GM18867 (cell line): ENCODE measurements around the gene RUNX2.

Experiments used
- ATAC-seq: cut with Tn5 transposase; IDR thresholded peaks from one replicate; pipeline ENCODE4 v1.9.1; 2021; ENCODE audit warnings: mild to moderate bottlenecking, moderate library complexity; ENCODE audit not compliant: unreplicated experiment

RUNX2 gene

DNA sequence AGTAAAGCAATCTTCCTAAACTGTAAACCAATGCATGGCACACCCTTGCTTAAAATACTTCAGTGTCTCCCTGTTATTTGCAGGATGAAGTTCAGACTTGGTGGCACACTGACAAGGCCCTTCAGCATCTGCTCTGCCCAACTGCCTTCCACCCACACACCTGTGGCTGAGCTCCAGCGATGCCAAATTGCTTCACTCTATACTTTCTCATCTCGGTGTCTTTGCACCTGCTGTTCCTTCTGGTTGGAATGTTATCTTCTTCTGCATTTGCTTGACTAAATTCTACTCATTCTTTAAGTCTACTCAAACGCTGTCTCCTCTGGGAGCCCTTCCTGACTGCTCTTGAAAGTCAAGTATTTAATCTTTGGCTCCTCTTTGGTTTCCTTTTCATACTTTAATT is 149.7 kb downstream of the RUNX2 start:
- ATAC-seq = no peak

DNA sequence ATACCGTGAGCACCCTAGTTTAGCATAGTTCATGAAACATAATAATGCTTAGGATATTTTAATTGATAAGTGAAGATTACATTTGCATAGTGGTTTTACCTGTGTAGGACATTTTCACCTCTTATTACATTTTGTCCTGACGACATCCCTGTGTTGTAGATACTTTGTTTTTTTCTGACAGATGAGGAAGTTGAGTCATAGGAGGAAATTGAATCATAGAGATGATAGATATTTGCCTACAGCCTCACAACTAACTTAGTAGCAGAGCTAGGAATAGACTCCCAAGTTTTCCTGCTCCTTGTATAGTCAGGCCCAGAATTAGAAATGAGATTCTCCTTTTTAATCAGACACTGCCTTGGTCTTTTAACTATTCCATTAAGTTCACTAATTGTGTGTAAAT is 150.1 kb downstream of the RUNX2 start:
- no peak for ATAC-seq

DNA sequence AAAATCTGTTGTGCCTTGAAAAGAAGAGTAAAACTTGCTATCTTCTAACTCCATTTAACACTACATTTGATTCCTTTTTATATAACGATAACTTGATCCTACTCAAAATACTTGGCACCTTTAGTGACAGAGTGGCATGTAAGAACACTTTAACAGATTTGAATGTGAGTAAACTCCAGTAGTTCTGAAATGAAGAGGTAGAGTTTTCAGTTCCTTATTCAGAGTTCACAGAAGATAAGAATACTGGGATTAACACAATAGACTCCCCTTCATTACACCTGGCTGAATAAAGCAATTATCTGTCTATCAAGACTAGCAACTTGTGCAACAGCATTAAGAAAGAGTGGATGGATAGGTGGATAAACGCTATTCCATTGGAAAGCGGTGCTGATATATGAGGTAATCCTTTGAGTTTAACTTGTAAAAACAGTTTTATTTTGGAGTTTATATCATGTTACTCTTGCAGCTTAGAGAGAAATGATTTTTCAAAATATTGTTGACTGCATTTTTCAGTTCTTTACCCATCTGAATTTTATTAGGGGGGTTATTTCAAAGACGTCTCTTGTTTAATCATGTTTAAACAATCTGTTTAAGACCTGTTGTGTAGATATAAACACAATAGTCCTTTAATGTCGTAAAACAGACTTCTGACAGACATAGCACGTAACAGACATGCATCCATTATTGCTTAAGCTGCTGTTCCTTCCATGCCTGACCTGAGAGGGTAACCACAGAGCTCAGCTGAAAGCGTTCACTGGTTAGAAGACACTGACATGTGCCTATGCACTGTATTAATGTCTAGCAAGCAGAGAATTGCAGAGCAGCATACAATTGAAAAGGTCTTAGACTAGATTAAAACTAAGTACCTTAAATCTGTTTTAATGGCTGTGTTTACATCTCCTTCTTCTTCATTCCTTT is 152.0 kb downstream of the RUNX2 start:
- ATAC-seq = peak; percentile 84

DNA sequence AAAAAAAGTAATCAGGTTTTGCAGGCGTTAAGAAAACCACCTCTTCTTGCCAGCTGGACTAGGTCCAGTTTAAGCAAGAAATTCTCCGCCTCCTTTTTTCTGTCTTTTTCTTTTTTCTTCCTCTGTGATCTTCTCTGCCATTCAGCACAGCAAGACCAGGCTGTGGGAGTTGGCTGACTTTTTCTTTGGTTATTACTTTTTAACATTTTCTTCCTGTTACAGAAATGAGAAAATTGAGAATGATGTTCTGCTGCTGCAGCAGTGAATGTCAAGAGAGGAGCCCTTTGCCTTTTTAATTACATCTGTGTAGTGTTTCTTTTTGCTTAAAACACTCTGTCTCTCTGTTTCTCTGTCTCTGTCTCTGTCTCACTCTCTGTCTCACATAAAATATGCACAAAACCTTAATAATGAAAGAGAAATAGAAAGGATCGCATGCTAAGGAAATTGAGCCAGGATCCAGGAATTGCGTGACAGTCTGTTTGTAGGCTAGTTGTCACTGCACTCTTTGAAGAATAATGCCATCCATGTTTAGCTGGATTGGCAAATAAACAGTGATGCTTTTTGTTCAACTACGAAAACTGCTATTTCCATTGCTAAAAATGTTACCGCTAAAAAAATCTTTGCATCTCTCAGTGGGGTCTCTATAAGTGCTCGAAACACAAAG is 152.8 kb downstream of the RUNX2 start:
- no peak for ATAC-seq

DNA sequence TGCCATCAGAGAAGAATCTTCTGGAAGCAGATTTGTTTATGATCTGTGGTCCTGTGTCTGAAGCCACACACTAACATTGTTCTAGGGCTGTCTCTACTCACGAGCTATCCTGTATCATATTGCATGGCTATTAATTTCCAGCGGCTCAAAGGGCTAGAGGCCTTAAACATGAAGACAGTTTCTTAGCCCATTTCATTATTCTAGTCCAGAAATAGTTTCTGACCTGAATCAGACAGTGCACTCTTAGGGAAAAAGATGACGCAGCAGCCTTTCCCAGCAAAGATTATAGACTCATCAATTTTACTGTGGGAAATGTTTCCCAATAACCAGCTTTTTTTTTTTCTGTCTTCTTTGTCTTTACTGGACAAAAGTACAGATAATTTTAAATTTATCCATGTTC is 154.9 kb downstream of the RUNX2 start:
- no peak for ATAC-seq

GRCh38 chr6:45483501-45483900 is 155.4 kb downstream of the RUNX2 start:
- no peak for ATAC-seq

- peak; percentile 87 for ATAC-seq
Measured at GRCh38 chr6:45486736-45487135, 158.6 kb downstream of the RUNX2 start.

DNA sequence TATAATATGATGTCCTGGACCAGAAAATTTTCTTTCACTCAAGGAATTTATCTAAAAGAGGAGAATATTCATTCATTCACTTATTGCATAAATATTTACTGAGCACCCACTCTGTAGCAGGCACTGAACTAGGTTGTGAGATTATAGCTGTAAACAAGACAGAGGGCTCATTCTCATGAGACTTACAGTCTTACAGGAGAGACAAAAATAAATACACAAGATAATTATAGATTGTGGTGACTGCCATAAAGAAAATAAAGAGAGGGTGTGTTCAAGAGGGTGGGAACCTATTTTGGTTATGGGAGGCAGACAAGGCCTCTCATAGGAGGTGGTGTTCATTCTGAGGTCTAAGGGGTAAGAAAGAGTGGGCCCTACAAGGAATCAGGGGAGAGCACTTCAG is 159.5 kb downstream of the RUNX2 start:
- peak; percentile 51 for ATAC-seq

GRCh38 chr6:45488269-45488668 is 160.1 kb downstream of the RUNX2 start:
- no peak for ATAC-seq

DNA sequence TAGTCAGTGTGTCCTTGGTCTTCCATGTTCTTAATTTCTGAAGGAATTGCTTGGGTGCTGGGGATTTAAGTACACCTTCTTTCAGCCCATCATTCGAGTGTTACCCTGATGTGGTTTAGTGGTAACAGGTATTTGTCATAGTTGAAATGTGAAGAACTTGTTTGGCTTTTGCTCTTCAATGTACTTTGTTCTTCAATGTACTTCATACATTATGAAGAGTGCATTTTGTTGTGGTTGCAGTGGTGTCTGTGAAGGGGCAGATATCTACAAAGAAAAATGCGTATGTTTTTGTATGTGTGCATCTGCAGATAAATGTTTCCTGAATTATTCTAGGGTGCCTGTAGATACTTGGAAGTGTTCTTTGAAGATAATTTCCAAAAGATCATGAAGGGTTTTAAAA is 160.8 kb downstream of the RUNX2 start:
- ATAC-seq = no peak

GRCh38 chr6:45491048-45491735 is 163.1 kb downstream of the RUNX2 start:
- ATAC-seq = no peak

- ATAC-seq = no peak
Measured at GRCh38 chr6:45491874-45492273, 163.7 kb downstream of the RUNX2 start.

- no peak for ATAC-seq
Measured at GRCh38 chr6:45493761-45494160, 165.6 kb downstream of the RUNX2 start.

DNA sequence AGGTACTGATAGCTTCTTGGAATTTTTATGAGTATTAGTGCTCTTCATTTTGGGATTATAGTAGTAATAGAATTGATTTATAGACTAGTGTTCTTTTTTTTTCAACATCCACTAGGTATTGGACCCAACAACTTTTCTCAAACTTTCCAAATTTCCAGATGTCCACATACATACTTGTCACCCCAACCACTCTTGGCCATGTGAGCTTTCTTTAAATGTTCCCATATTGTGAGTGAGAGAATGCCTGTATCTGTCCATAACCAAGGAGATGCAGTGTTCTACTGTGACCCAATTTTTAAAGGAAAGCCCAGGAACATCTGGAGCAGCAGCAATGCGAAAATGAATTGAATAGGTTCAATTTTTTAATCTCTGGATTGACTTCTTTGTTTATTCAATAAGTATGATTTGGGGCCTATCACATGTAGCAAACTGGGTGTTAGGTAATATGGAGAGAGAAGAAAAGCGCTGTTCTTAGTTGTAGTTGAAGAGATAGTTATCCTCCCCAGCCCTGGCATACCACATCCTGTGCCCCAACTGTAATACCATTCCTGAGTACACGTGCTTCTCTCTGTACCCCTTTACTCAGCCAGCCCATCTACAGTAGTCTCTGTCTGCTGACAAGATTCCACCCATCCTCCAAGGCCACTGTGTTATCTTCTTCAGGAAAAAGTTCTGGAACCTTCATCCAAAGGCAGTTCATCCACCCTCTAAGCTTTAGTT is 166.4 kb downstream of the RUNX2 start:
- ATAC-seq = no peak

GRCh38 chr6:45495429-45496084 is 167.4 kb downstream of the RUNX2 start:
- no peak for ATAC-seq

DNA sequence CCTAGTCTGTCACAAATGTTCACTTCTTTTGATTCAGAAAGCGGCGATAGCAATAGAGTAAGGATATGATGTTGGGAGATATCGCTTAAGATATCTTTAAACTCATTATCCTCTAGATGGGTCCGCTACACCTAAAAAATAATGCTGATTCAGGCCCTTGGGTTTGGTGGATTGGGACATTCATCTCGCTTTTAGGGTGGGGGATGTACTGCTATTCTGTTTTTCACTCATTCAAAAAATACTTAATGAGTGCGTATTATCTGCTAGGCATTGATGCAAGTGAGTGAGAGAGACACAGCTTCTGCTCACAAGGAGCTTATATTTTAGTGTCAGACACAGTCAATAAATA is 167.9 kb downstream of the RUNX2 start:
- no peak for ATAC-seq

DNA sequence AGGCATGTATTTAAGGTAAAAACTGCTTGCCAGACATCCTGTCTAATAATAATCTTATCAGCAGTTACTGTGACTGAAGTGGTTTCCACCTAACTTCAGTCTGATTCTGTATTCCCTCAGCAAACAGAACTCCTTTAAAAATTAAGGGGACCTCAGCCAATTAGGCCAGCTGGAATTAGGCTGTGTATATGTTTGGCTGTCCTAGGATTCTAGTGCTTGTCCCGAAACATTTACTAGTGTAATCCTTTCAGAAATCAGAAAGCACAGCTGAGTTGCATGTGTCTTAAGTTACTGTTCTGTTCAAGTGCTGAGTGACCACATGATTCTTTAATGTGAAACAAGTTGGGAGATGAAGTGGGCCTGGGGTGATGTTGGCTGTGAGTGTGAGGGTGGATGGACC is 170.5 kb downstream of the RUNX2 start:
- ATAC-seq = no peak

DNA sequence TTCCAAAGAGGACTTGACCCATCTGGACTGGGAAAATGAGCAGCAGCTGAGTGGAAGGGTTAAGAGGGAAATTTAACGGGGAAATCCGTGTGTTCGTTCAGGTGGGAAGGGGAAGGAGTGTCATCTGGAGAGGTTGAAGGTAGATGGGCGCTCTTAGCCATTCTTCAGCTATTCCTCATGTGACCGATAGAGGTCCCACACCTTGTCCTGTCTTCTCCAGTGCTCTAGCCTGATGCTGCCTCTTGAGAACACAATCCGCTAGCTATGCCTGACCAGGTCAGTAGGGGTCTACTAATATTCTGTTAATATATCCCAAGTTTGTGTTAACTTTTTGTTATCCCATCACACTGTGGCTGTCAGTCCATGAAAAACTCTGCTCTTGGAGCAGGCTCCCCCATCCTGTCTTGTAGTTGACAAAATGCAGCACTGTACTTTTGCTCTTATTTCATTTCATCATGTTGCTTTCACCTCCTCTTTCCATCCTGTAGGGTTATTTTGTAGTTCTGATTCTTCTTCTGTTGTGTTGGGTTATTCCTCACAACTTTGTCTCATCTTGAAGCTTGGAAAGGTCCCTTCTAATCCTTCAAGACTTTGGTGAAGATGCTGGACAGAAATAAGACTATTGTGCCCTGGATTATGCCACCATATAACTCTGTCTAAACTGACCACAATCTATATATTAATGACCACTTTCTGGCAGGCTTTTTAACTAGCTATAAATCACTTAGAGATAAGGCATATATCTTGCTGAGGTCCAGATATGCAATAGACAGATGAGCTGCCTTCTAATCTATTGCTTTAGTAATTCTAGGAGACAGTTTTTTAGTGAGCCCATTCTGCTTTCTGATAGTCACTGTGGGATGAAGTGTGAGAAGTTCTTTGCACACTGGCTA is 173.0 kb downstream of the RUNX2 start:
- peak; percentile 88 for ATAC-seq

DNA sequence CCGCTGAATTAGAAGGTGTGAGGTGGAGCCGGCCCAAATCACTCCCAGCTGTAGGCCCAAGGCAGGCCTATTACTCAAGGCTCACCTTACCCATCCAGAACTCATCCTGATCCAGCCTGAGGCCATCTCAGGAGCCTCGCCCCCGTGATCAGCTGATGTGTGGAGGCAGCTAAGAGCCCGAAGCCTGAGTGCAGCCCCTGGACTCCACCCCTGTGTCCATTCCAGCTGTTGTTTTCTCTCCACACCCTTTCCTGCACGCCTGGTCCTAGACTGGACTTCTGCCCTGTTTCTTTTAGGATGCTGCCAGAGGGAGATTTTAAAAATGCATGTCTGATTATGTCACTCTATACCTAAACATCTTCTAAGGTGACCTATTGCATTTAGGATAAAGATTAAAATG is 174.3 kb downstream of the RUNX2 start:
- no peak for ATAC-seq

- no peak for ATAC-seq
Measured at GRCh38 chr6:45504947-45505346, 176.8 kb downstream of the RUNX2 start.
